GM19025 (cell line): ENCODE results near the gene USP15.
"Not testable (repeated sequence)": the region's sequence is repeated elsewhere in the genome, so short reads cannot be mapped to it uniquely, and the experiment has no call there.

ENCODE experiments used
- ATAC-seq: cut with Tn5 transposase; IDR thresholded peaks from one replicate; pipeline ENCODE4 v1.9.1; 2021; ENCODE audit warnings: mild to moderate bottlenecking, low read depth, moderate library complexity; ENCODE audit not compliant: unreplicated experiment

Gene USP15

DNA sequence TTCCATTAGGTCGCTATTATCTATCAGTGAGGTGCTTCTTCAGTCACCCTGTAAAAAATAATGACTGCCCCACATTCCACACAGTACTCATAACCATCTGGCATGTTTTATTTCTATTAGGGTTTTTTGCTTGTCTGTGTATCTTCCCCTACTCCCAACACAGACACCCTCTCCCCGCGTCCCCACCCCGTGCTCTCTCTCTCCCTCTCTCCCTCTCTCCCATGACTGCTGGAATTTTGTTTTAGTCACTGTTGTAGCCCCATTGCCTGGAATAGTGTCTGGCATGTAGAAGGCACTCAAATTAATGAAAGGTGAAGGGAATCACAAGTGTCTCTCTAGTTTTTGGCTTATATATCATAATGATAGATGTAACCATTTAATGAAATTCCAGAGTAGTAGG, 103.3 kb downstream of the USP15 start:
- no peak for ATAC-seq

- not testable (repeated sequence) for ATAC-seq
Measured at GRCh38 chr12:62364697-62365096, 104.5 kb downstream of the USP15 start.

DNA sequence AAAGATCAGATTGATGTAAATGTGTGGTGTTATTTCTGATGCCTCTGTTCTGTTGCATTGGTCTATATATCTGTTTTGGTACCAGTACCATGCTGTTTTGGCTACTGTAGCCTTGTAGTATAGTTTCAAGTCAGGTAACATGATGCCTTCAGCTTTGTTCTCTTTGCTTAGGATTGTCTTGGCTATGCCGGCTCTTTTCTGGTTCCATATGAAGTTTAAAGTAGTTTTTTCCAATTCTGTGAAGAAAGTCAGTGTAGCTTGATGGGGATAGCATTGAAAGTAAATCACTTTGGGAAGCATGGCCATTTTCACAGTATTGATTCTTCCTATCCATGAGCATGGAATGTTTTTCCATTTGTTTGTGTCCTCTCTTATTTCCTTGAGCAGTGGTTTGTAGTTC, 105.6 kb downstream of the USP15 start:
- ATAC-seq: not testable (repeated sequence)

DNA sequence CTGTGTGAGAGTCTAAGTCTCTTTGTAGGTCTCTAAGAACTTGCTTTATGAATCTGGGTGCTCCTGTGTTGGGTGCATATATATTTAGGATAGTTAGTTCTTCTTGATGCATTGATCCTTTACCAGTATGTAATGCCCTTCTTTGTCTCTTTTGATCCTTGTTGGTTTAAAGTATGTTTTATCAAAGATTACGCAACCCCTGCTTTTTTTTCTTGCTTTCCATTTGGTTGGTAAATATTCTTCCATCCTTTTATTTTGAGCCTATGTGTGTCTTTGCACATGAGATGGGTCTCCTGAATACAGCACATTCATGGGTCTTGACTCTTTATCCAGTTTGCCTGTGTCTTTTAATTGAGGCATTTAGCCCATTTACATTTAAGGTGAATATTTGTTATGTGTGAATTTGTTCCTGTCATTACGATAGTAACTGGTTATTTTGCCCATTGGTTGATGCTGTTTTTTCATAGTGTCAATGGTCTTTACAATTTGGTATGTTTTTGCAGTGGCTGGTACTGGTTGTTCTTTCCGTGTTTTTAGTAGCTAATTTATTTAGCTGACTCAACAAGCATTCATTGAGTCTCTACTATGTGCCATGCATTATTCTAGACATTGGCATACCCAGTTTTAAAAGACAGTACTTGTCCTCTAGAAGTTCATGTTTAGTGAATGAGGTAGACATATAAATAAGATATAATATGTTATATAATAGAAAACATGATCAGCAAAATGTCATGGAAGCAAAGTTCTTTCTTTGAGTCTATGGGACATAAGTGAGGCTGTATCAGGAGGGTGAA, 108.4 kb downstream of the USP15 start:
- not testable (repeated sequence) for ATAC-seq

DNA sequence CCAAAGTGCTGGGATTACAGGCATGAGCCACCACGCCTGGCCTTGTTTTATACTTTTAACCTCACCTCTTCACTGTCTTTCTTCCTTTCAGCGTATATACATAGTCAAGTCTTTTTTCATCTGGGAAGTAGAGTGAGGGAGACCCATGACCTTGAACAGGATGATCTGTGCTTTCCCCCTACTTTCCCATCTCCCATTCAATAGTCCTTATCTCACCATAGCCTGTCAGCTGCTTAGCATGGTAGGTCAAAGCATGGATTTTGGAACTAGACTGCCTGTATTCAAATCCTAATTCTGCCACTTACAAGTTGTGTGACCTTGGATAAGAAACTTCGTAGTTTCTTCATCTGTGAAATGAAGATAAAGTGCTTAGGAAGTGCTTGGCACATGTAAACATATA, 110.0 kb downstream of the USP15 start:
- ATAC-seq: no peak

DNA sequence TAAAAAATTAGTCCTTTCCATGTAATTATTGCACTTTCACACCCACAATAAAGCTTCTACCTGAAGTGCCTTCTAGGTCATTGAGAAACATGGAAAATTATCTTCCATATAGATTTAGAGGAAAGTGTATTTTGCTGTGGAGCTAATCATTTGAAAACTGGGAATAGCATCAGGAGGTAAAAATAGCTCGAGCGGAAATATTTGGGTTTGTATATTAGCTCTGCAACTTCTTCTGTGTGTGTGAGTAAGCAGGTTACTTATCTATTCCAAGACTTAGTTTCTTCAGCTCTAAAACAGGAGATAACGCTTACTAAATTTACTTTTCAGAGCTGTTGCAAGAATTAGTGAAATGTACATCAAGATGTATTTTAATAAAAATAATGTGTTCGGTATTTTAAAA, 111.5 kb downstream of the USP15 start:
- no peak for ATAC-seq

GRCh38 chr12:62372134-62372533, 111.9 kb downstream of the USP15 start:
- ATAC-seq: no peak

GRCh38 chr12:62372825-62373224, 112.6 kb downstream of the USP15 start:
- ATAC-seq: no peak

- ATAC-seq: no peak
Measured at GRCh38 chr12:62375603-62376002, 115.4 kb downstream of the USP15 start.

DNA sequence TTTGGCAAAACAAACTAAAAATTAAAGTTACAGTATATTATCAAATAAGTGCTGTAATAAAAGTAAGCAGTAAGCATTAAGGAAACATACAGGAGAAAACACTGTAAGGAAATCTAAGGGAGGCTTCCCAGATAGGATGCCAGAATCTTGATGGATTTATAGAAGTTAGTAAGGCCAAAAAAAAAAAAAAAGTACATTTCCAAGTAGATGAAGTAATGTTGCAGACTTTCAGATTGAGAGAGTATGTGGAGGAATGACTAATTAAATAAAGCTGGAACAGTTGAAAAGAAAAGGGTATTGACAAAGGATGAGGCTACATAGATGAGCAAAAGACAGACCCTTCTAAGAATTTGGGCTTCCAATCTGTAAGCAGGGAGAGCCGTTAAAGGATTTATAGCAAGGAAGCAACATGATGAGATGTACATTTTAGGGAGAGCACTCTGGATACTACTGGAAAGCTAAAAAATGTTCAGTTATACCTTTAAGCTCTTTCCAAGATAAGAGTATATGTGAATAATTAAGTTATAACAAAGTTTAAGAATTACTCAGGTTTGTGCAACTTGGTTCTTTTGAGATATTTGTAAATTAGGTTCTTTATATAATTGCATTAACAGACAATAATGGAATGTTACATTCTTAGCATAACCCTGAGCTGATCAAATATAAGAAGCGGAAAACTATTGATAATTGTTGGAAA, 119.0 kb downstream of the USP15 start:
- no peak for ATAC-seq

DNA sequence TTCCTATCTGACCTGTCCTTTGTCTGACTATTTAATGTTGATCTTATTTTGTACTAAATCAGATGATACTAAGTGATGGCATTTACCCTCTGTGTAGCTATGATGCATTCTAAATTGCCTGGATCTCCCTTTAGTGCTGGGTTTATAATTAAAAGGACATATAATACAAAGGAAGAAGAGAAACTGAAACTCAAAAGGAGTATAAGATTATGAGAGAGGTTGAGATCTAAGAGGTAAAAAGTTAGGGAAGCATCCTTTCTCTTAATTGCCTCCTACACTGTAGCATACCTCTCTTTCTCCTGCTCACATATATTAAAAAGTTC, 119.5 kb downstream of the USP15 start:
- no peak for ATAC-seq

DNA sequence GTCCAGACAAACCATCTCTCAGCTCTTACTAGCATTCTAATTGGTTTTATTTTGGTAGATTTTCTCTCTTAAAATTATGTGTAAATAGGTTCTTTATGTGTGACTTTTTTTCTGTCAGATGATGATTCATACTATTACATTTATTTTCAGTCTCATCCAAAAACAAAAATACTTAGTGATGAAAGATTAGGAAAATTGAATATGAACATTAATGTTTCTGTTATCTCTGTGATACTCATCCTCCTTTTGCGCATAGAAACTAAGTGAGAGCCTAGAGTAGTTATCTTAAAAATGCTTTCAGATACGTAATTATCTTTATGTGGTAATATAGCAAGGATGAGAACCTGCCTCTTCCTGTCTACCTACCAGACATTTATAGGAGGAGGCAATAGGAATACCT, 122.3 kb downstream of the USP15 start:
- no peak for ATAC-seq

DNA sequence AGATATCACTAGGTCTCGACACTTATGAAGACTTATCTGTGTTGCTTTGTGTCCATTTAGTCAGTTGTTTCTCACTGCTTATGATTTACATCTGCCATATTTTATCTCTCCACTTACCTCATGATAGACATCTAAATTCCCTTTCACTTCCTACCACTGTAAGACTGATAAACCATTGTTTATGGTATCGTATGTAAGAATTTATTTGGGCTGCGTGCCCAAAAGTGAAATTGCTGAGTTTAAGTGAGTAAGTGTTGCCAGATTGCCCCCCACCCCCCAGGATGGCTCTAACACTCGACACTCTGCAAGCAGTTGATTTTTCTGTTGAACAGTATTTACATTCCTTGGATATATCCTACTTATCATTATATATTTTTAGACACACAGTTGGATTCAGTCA, 136.5 kb downstream of the USP15 start:
- no peak for ATAC-seq

GRCh38 chr12:62400135-62400534, 139.9 kb downstream of the USP15 start:
- ATAC-seq: no peak

DNA sequence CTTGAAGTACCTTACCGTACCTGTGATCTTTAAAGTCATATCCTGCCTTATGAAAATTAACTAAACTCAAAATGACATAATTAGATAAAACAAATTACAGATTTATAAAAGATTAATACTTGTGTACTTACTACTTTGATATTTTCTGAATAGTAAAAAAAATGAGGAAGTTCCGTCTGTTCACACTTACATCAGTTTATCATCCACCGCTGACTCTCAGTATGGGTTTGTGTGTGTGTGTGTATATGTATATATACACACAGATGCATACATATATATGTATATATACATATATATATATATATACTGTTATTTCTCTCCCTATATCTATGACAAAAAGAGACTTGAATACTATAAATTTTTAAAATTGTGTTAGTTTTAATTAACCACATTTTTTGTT, 141.4 kb downstream of the USP15 start:
- ATAC-seq: no peak

DNA sequence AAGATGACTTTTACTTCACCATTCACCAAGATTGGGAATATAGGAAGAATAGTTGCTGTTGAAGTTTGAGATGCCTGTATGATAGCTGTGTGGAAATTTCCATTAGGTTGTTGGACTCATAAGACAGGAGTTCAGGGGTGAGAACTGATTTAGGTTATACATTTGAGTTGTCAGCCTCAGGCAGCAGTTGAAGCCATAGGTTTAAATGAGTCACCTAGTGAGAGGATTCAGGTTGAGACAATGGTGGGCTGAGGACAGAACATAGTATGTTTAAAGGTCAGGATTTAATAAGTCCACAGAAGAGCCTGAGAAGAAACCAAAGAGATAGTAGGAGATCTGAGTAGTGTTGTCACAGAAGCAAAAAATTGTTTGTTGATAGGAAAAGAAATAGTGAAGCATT, 142.8 kb downstream of the USP15 start:
- no peak for ATAC-seq

DNA sequence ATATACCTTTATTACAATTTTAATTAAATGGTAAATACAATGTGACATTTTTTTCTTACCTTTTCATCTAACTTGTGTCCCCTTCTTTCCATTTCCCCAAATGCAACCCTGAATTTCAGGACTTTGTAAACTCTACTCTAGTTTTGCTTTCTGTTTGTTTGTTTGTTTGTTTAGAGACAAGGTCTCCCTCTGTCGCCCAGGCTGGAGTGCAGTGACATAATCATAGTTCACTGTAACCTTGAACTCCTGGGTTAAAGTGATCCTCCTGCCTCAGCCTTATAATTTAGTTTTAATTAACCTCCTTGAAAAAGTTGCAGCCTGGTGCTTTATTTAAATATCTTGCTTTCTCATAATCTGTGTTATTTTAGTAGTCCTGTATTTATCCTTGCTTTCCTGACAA, 147.4 kb downstream of the USP15 start:
- no peak for ATAC-seq

- no peak for ATAC-seq
Measured at GRCh38 chr12:62409068-62409467, 148.9 kb downstream of the USP15 start.

GRCh38 chr12:62414180-62414579, 154.0 kb downstream of the USP15 start:
- ATAC-seq: no peak

DNA sequence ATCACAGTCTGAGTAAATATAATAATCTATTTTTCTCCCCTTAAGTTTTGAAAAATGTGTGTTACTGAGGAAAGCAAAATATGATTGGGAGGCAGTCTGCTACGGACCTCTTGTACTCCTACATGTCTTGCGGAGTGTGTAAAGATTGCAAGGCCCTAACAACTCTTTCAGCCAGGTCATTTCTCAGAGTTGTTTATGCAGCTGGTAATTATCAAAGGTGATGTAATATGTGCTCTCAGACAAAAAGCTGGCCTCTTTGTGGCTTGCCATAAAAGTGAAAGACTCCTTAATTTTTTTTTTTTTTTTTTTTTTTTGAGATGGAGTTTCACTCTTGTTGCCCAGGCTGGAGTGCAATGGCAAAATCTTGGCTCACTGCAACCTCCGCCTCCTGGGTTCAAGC, 165.9 kb downstream of the USP15 start:
- no peak for ATAC-seq

GRCh38 chr12:62429457-62429856, 169.3 kb downstream of the USP15 start:
- ATAC-seq: no peak
